Nephron (organoid): ENCODE data around the gene RNF19B.
A peak's percentile ranks its signal among the peaks of the same experiment; 100 is the strongest.

Source experiments
- H3K27ac Mint-ChIP-seq, 3 experiments: 2 replicates each; pipeline ENCODE4 v1.8.0; 2020; ENCODE audit warnings: mixed read lengths in 3 of 3, mild to moderate bottlenecking in 2 of 3, moderate library complexity in 1 of 3
- H3K27me3 Mint-ChIP-seq: 2 replicates; pipeline ENCODE4 v1.8.0; 2021; ENCODE audit warnings: low read depth, mild to moderate bottlenecking, moderate library complexity, mixed read lengths
- H3K36me3 Mint-ChIP-seq: 2 replicates; pipeline ENCODE4 v1.8.0; 2020; ENCODE audit warnings: low read depth, mixed read lengths
- H3K4me1 Mint-ChIP-seq: 2 replicates; pipeline ENCODE4 v1.8.0; 2020; ENCODE audit warnings: mixed read lengths
- H3K4me3 Mint-ChIP-seq, 3 experiments: 2 replicates each; pipeline ENCODE4 v1.8.0; 2020; ENCODE audit warnings: mild to moderate bottlenecking in 3 of 3, mixed read lengths in 3 of 3, moderate library complexity in 2 of 3
- H3K9me3 Mint-ChIP-seq: 2 replicates; pipeline ENCODE4 v1.8.0; 2020; ENCODE audit warnings: mixed read lengths
- CTCF ChIP-seq, 3 experiments: fragments of 200-600 bp; sonication (generic); IDR thresholded peaks; one replicate each; pipeline ENCODE4 v1.5.0; 2021; ENCODE audit warnings: antibody characterized with exemption in 3 of 3; ENCODE audit not compliant: unreplicated experiment in 3 of 3

The RNF19B gene

GRCh38 chr1:32887623-32888022 lies 77.0 kb downstream of the RNF19B start:
- H3K4me3 Mint-ChIP-seq = no peak overlapping the region
- H3K27ac Mint-ChIP-seq = no peak overlapping the region
- H3K27me3 Mint-ChIP-seq = peaks cover 78% of the 10 kb centered on the region
- peaks cover 20% of the 10 kb centered on the region for H3K4me1 Mint-ChIP-seq
- no peaks in the 10 kb centered on the region for H3K36me3 Mint-ChIP-seq
- no peaks in the 10 kb centered on the region for H3K9me3 Mint-ChIP-seq
- no peak for TF ChIP-seq CTCF (IDR thresholded peaks at IDR 0.05; ENCODE audit: unreplicated experiment in 3 of 3)

DNA sequence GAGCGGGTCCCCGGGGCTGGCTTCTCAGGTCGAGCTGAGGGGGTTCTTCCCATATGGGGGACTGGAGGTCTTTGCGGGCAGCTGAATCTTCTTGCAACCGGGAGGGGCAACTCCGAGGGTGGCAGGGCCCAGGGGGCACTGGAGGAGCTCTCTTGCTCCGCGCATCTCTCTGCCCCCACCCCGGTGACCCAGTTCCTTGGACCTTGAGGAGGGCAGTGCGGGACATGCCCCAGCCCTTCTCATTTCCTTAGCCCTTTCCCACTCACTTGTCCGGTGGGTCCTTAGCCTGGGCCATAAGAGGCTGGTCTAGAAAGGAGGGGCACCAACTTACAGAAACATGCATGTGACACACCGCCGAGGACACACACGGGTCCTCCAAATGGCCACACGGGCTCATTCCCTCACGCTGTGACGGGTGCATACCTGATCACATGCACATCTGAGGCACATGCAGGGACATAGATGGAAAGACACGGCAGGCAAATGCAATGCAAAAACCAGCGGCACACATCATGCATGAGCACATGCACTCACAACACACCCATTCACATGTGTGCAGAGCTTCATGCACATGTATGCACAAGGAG lies 77.7 kb downstream of the RNF19B start:
- TF ChIP-seq CTCF (IDR thresholded peaks at IDR 0.05; ENCODE audit: unreplicated experiment in 3 of 3) = peak in 1 of 3 experiments; percentile 4
- H3K9me3 Mint-ChIP-seq = no peaks in the 10 kb centered on the region
- H3K4me1 Mint-ChIP-seq = peaks cover 13% of the 10 kb centered on the region

More for the DNA sequence above, 77.7 kb downstream of the RNF19B start:
- Mint-ChIP-seq H3K36me3 (no peaks in the 10 kb centered on the region), H3K4me3 (peak overlapping the region in 2 of 3 experiments; percentile 17 to 37), H3K27me3 (peaks cover 71% of the 10 kb centered on the region), H3K27ac (no peak overlapping the region)
